Heart left ventricle (tissue), 16 donors: ENCODE results near the gene ZFPM1. TPM values are rescaled to one million over a fixed set of nuclear protein-coding genes. Genes with fewer than 3 reads are reported as not detected.
A peak's percentile ranks its signal among the peaks of the same experiment; 100 is the strongest.

ENCODE experiments used
- ATAC-seq, 4 donors: fragments of 200-7000 bp; cut with Tn5 transposase; one replicate each; pipeline ENCODE4 v1.9.1; 2020 to 2022; ENCODE audit warnings: moderate library complexity in 4 of 4, mild to moderate bottlenecking in 3 of 4, moderate number of reproducible peaks in 1 of 4
- DNase-seq, 5 donors: peaks; one replicate each; pipeline ENCODE4 v3.0.0-alpha.2; 2020
- H3K27ac ChIP-seq, 12 donors: fragments of 200-600 bp; sonication (generic) in 4 of 12; one replicate each; pipeline versions ENCODE4 v1.5.0 to v1.8.0; 2016 to 2022; ENCODE audit warnings: mild to moderate bottlenecking in 2 of 12
- H3K27me3 ChIP-seq, 9 donors: fragments of 200-600 bp; sonication (generic) in 2 of 9; one replicate each; pipeline versions ENCODE4 v1.5.1 to v1.8.0; 2016 to 2022; ENCODE audit warnings: mild to moderate bottlenecking in 3 of 9
- H3K36me3 ChIP-seq, 9 donors: fragments of 200-600 bp; sonication (generic) in 2 of 9; one replicate each; pipeline versions ENCODE4 v1.5.0 to v1.8.0; 2018 to 2022; ENCODE audit warnings: mild to moderate bottlenecking in 2 of 9
- H3K4me1 ChIP-seq, 12 donors: fragments of 200-600 bp; sonication (generic) in 4 of 12; one replicate each; pipeline versions ENCODE4 v1.5.0 to v1.8.0; 2016 to 2022; ENCODE audit warnings: mild to moderate bottlenecking in 3 of 12
- H3K4me3 ChIP-seq, 12 donors: fragments of 200-600 bp; sonication (generic) in 4 of 12; one replicate each; pipeline versions ENCODE4 v1.5.0 to v1.8.0; 2017 to 2022; ENCODE audit warnings: mild to moderate bottlenecking in 9 of 12, moderate library complexity in 4 of 12
- H3K9me3 ChIP-seq, 12 donors: fragments of 200-600 bp; sonication (generic) in 4 of 12; one replicate each; pipeline versions ENCODE4 v1.5.0 to v1.8.0; 2016 to 2022; ENCODE audit warnings: mild to moderate bottlenecking in 1 of 12
- POLR2A ChIP-seq, 2 donors: fragments of 450-650 bp; IDR thresholded peaks; one replicate each; pipeline ENCODE4 v1.6.1; 2017; ENCODE audit warnings: antibody characterized with exemption in 2 of 2, mild to moderate bottlenecking in 2 of 2, moderate library complexity in 2 of 2
- WGBS, 4 donors: extraction: QIAGEN DNeasy Blood & Tissue Kit in 2 of 4; methylation state at CpG; one replicate each; pipeline versions ENCODE4 v1.1.5 to v1.1.7; 2013 to 2018; 5-methylcytosine and 5-hydroxymethylcytosine counted together
- intact Hi-C, 10 donors: fragments of 100-400 bp; cut with DNase I; formaldehyde crosslinking; loops; one replicate each; pipeline versions ENCODE4 v1.11.1 to v1.14.2; 2022
- polyA plus RNA-seq, 2 donors: library from polyadenylated mRNA; stranded (reverse); fragments of 200-250 nt; gene quantifications; one replicate each; pipeline ENCODE4 v1.2.3, GENCODE V29; 2013
- total RNA-seq, 9 donors: library from RNA; depleted of rRNA in 2 of 9; stranded (reverse); fragments of >200 nt in 2 of 9; fragmentation: NEBNext Ultra II Directional in 3 of 9; extraction: Animal tissue kit (Norgen Biotek cat#: 25700) in 3 of 9; gene quantifications; one replicate each; pipeline versions ENCODE4 v1.1.0 to v1.2.4, GENCODE V29; 2016 to 2023
- TF ChIP-seq, protein P1 (sequence below), 12 donors: fragments of 200-600 bp; sonication (generic) in 4 of 12; IDR thresholded peaks; one replicate each; pipeline versions ENCODE4 v1.5.0 to v1.8.0; 2018 to 2022; ENCODE audit warnings: antibody characterized with exemption in 12 of 12, mild to moderate bottlenecking in 5 of 12
- donor health status: ischemic (EF 13 %, LVEDD 7.1; RV severe dilation, severe dysfunction).
- donor health status: healthy with polysubstance abuse.
- donor health status: DM: no; HTN: yes; CAD: no.
- donor health status: DM: no; HTN: no; CAD: no.
- donor health status: ischemic (EF 25% LVEDD 6.9; RV normal size, moderate dysfunction).
- donor health status: ischemic (EF 25% LVEDD 5.7; RV mildly dilated, moderate dysfunction).
- donor health status: healthy.
- donor health status: DM: yes; HTN: yes; CAD: no.
- donor health status: ischemic (EF 35%, LVEDD 5.7; RV mildly dilated, moderate dysfunction).
- donor health status: nonischemic (EF 11% LVEDD 7.7; RV severe dilation, severe dysfunction).
- donor health status: DM: yes; HTN: yes; CAD: no.
- donor health status: PGD.
- donor health status: ischemic (EF 29% LVEDD 5.4; RV normal size, mild dysfunction).
- donor health status: nonischemic (EF 23%, LVEDD 6.1; RV moderate dilation, normal function).

ZFPM1 gene
- total and polyA plus RNA-seq, 11 donors: 1.3 to 6.3 (median 4.1) TPM

DNA sequence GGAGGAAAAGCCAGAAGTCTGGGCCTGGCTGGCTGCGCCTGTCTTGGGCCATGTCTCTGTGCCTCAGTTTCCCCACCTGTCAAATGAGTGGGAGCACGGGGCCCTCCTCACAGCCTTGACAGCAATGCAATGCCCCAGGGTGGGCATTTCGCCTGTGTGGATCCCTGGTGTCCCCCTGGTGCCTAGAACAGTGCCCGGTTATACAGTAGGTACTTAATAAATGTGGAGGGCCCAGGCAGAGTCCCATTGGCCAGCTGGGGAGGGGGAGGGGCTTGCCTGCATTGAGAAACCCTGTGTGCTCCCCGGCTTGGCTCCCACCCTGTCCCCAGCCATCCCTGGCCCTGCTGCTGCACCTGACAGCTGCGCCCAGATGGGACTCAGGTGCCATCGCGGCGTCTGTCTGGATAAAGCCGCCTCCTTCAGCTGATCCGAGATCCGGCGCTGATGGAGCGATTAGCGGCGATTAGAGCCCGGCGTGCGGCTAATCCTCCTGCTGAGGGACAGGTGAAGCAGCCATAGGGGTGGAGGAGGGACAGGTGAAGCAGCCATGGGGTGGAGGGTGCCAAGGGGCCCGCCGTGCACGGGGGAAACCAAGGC is 12.4 kb downstream of the ZFPM1 start:
- H3K36me3 ChIP-seq: no peaks in the 10 kb centered on the region
- H3K9me3 ChIP-seq: no peaks in the 10 kb centered on the region
- no peak overlapping the region for H3K4me3 ChIP-seq
- H3K27ac ChIP-seq: peak overlapping the region in 3 of 12 donors; percentile 20 to 65 (median 40)
- DNase-seq: no peak
- peaks cover 0 to 65% (median 16%) of the 10 kb centered on the region in 12 donors for H3K4me1 ChIP-seq
- no peak for ATAC-seq
- intact Hi-C loops: no loop called here
- whole genome bisulfite sequencing, 4 donors: 86 to 96% (median 93%) methylated on average over 8 to 22 of the region's 22 CpGs
- no peaks in the 10 kb centered on the region for H3K27me3 ChIP-seq
- no peak for TF ChIP-seq POLR2A (IDR thresholded peaks at IDR 0.05)
- TF ChIP-seq, protein P1, sequence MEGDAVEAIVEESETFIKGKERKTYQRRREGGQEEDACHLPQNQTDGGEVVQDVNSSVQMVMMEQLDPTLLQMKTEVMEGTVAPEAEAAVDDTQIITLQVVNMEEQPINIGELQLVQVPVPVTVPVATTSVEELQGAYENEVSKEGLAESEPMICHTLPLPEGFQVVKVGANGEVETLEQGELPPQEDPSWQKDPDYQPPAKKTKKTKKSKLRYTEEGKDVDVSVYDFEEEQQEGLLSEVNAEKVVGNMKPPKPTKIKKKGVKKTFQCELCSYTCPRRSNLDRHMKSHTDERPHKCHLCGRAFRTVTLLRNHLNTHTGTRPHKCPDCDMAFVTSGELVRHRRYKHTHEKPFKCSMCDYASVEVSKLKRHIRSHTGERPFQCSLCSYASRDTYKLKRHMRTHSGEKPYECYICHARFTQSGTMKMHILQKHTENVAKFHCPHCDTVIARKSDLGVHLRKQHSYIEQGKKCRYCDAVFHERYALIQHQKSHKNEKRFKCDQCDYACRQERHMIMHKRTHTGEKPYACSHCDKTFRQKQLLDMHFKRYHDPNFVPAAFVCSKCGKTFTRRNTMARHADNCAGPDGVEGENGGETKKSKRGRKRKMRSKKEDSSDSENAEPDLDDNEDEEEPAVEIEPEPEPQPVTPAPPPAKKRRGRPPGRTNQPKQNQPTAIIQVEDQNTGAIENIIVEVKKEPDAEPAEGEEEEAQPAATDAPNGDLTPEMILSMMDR (IDR thresholded peaks at IDR 0.05): no peak

DNA sequence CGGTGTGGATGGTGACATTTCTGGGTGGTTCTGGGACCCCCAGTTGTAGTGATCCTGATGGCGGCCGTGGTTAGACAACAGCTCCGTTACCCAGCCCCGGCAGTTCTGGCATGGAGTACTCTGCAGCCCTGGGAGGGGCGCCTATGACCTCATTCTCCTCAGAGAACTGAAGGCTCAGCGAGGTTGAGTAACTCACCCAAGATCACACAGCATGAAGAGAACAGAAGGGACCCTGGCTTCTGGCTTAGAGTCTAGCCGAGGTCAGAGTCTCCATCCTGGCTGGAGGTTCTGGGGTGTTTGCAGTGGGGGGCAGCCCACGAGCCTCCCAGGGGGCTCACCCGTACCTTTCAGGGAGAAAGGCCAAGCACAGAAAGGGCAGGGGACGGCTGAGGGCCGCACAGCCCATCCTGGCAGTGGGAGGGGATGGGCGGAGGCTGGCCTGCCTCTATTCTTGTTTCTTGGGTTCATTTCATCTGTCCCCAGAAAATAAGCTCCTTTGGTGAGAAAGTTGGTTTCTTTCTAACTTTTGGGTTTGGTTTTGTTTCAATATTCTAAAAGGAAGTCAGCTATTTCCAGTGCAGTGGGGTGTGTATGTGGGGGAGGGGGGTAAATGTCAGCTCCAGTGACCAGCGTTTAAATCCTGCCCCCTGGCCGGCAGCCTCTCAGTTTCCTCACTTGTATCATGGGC is 13.2 kb downstream of the ZFPM1 start:
- H3K4me3 ChIP-seq: no peak overlapping the region
- TF ChIP-seq, protein P1 (IDR thresholded peaks at IDR 0.05): no peak
- TF ChIP-seq POLR2A (IDR thresholded peaks at IDR 0.05): no peak
- H3K36me3 ChIP-seq: no peaks in the 10 kb centered on the region
- DNase-seq (no peak), ATAC-seq (no peak)
- H3K27me3 ChIP-seq: no peaks in the 10 kb centered on the region
- no peaks in the 10 kb centered on the region for H3K9me3 ChIP-seq
- peak overlapping the region in 1 of 12 donors; percentile 62 for H3K27ac ChIP-seq
- intact Hi-C loops: no loop called here
- 75 to 85% (median 82%) methylated on average over 15 of the region's 15 CpGs for WGBS, 4 donors
- peaks cover 0 to 63% (median 14%) of the 10 kb centered on the region in 12 donors for H3K4me1 ChIP-seq

DNA sequence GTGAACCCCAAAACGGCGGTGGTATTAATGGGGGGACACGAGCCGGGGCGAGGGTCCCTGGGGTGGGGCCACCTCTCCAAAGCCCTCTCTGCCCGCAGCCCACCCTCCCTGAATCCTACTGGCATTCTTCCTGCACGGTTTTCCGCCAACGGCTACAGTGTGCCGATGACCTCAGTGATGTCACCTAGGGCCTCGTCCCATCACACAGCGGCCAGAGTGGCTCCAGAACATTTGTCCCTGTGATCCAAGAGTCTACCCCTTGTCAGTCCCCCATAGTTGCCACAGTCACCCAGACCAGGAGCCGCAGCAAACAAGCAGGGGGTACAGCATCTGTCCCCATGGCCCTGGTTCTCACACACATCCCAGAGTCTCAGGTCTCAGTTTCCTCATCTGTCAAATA is 13.9 kb downstream of the ZFPM1 start:
- 90 to 97% (median 92%) methylated on average over 8 to 13 of the region's 13 CpGs for WGBS, 4 donors
- no peak for TF ChIP-seq POLR2A (IDR thresholded peaks at IDR 0.05)
- TF ChIP-seq, protein P1 (IDR thresholded peaks at IDR 0.05): no peak
- no peak overlapping the region for H3K4me3 ChIP-seq
- no peaks in the 10 kb centered on the region for H3K27me3 ChIP-seq
- intact Hi-C loops: no loop called here
- no peak overlapping the region for H3K27ac ChIP-seq
- no peak for DNase-seq
- peaks cover 0 to 59% (median 7%) of the 10 kb centered on the region in 12 donors for H3K4me1 ChIP-seq
- no peaks in the 10 kb centered on the region for H3K36me3 ChIP-seq
- ATAC-seq: no peak
- H3K9me3 ChIP-seq: no peaks in the 10 kb centered on the region

DNA sequence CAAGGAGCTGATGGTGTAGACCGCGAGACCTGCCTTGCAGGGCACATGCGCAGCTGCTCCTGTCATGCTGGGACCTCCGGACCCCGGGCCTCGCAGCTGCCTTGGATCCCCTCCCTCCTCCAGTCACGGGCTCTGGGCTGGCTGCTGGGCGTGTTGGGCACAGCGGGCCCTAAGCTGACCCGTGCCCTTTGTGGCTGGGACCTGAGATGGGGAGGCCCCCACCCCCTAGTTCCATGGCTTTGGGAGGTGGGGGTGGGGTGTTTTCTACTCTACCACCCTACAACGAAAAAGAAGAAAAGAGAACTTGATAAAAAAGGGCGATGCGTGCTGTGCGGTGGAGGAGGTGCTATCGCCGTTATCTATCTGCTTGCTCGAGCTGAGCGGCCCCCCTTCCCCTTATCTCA is 14.5 kb downstream of the ZFPM1 start:
- no peak overlapping the region for H3K4me3 ChIP-seq
- ATAC-seq (no peak), DNase-seq (no peak)
- H3K27me3 ChIP-seq: no peaks in the 10 kb centered on the region
- H3K36me3 ChIP-seq: no peaks in the 10 kb centered on the region
- WGBS, 4 donors: 80 to 86% (median 81%) methylated on average over 15 to 18 of the region's 18 CpGs
- intact Hi-C loops: no loop called here
- peaks cover 0 to 56% (median 1%) of the 10 kb centered on the region in 12 donors for H3K4me1 ChIP-seq
- H3K27ac ChIP-seq: no peak overlapping the region
- TF ChIP-seq, protein P1 (IDR thresholded peaks at IDR 0.05): no peak
- TF ChIP-seq POLR2A (IDR thresholded peaks at IDR 0.05): no peak
- H3K9me3 ChIP-seq: no peaks in the 10 kb centered on the region
